Tibial artery (tissue), 4 donors: ENCODE measurements around the gene SURF6.

Experiments
- DNase-seq, 2 donors: peaks; one replicate each; pipeline ENCODE4 v3.0.0-alpha.2; 2019
- H3K27ac ChIP-seq, 2 donors: fragments of 200-600 bp; sonication (generic) in 1 of 2; 1 replicate in 1 of 2; 2 replicates in 1 of 2; pipeline ENCODE4 v1.5.1; 2018 to 2019; ENCODE audit warnings: mild to moderate bottlenecking in 1 of 2
- H3K27me3 ChIP-seq, 2 donors: fragments of 200-600 bp; sonication (generic) in 1 of 2; one replicate each; pipeline versions ENCODE4 v1.5.1 to v1.6.0; 2016 to 2019
- H3K36me3 ChIP-seq, 3 donors: fragments of 200-600 bp; sonication (generic) in 2 of 3; one replicate each; pipeline ENCODE4 v1.5.1; 2016 to 2019; ENCODE audit warnings: mild to moderate bottlenecking in 2 of 3
- H3K4me1 ChIP-seq, 4 donors: fragments of 200-600 bp; sonication (generic) in 2 of 4; 1 replicate in 3 of 4; 2 replicates in 1 of 4; pipeline ENCODE4 v1.5.1; 2016 to 2019
- H3K4me3 ChIP-seq, 2 donors: fragments of 200-600 bp; sonication (generic) in 1 of 2; 1 replicate in 1 of 2; 2 replicates in 1 of 2; pipeline ENCODE4 v1.5.1; 2018 to 2019; ENCODE audit warnings: mild to moderate bottlenecking in 2 of 2
- H3K9me3 ChIP-seq, 3 donors: fragments of 200-600 bp; sonication (generic) in 1 of 3; one replicate each; pipeline ENCODE4 v1.5.1; 2016 to 2019
- intact Hi-C: fragments of 100-400 bp; cut with DNase I; formaldehyde crosslinking; loops from one replicate; pipeline ENCODE4 v1.15.0; 2023; ENCODE audit warnings: low total_unique reads
- TF ChIP-seq, protein P1 (sequence below), 2 experiments: fragments of 200-600 bp in 1 of 2; fragments of 450-650 bp in 1 of 2; IDR thresholded peaks; one replicate each; pipeline ENCODE4 v1.5.1; 2017 to 2019; ENCODE audit warnings: antibody characterized with exemption in 2 of 2, mild to moderate bottlenecking in 1 of 2, moderate library complexity in 1 of 2

SURF6 gene

DNA sequence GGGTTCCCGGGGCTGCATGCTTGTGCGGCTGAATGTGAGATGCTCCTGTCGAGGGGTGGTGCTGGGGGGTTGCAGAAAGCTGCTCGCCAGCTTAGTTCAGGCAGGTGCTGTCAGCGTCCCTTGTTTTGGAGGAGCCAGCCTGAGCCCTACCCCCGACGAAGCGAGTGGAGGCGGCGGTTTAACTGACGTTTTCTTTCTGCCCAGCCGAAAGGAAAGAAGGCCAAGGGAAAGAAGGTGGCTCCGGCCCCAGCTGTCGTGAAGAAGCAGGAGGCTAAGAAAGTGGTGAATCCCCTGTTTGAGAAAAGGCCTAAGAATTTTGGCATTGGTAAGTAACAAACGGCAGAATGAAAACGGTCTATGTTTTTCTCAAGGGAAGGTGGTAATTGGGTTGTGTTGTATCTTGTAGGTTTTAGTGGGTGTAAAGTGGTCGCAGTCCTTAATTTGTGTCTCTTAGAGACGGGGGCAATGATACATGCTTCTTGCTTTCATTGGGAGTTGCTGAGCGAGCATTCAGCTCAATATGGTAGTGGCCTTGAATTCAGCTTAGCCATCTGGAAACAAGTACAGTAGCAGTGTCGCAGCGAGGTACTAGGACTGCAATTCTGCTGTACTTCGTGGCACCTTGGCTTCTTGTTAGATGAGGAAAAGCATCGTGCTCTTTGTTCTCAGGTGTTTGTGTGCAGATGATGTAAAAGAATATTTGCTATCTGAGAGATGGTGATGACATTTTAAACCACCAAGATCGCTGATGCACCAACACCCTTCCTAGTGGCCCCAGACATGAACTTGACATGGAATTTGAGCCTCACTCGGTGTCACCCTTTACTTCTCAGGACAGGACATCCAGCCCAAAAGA, 13.0 kb upstream of the SURF6 start:
- peaks cover 0 to 36% (median 25%) of the 10 kb centered on the region in 4 donors for H3K4me1 ChIP-seq
- DNase-seq = no peak
- H3K4me3 ChIP-seq = peak overlapping the region; percentile 80 to 82
- H3K36me3 ChIP-seq = peaks cover 54 to 69% (median 57%) of the 10 kb centered on the region in 3 donors
- TF ChIP-seq, protein P1, sequence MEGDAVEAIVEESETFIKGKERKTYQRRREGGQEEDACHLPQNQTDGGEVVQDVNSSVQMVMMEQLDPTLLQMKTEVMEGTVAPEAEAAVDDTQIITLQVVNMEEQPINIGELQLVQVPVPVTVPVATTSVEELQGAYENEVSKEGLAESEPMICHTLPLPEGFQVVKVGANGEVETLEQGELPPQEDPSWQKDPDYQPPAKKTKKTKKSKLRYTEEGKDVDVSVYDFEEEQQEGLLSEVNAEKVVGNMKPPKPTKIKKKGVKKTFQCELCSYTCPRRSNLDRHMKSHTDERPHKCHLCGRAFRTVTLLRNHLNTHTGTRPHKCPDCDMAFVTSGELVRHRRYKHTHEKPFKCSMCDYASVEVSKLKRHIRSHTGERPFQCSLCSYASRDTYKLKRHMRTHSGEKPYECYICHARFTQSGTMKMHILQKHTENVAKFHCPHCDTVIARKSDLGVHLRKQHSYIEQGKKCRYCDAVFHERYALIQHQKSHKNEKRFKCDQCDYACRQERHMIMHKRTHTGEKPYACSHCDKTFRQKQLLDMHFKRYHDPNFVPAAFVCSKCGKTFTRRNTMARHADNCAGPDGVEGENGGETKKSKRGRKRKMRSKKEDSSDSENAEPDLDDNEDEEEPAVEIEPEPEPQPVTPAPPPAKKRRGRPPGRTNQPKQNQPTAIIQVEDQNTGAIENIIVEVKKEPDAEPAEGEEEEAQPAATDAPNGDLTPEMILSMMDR (IDR thresholded peaks at IDR 0.05) = no peak
- no peaks in the 10 kb centered on the region for H3K9me3 ChIP-seq
- H3K27me3 ChIP-seq = no peaks in the 10 kb centered on the region
- intact Hi-C loops = no loop called here
- peak overlapping the region; percentile 85 for H3K27ac ChIP-seq

- Histone ChIP-seq H3K27ac (peak within 1 kb of the TSS; percentile 85), H3K4me1 (peaks cover 0 to 36% (median 25%) of the 10 kb centered on the region in 4 donors), H3K9me3 (no peaks in the 10 kb centered on the region), H3K27me3 (no peaks in the 10 kb centered on the region), H3K4me3 (peak within 1 kb of the TSS; percentile 80 to 82), H3K36me3 (peaks cover 58 to 69% (median 64%) of the 10 kb centered on the region in 3 donors)
- TF ChIP-seq, protein P1 (IDR thresholded peaks at IDR 0.05) = no peak
- peak; percentile 96 to 97 for DNase-seq
- intact Hi-C loops = no loop called here
These were observed 12.2 kb upstream of the SURF6 start, which contains the start of the genes MED22 and RPL7A for GRCh38 chr9:133347985-133348717. Gene MED22, minus strand, starts transcription at chr9:133348131. Its CDS starts 1,469 bp downstream, at chr9:133346662. Gene RPL7A, plus strand, starts transcription at chr9:133348218. Its CDS starts 26 bp downstream, at chr9:133348244.

GRCh38 chr9:133347515-133347984, 11.6 kb upstream of the SURF6 start:
- Histone ChIP-seq H3K9me3 (no peaks in the 10 kb centered on the region), H3K27ac (peak overlapping the region; percentile 85), H3K4me3 (peak overlapping the region; percentile 80 to 82), H3K4me1 (peaks cover 0 to 36% (median 25%) of the 10 kb centered on the region in 4 donors), H3K27me3 (no peaks in the 10 kb centered on the region), H3K36me3 (peaks cover 58 to 69% (median 64%) of the 10 kb centered on the region in 3 donors)
- intact Hi-C loops = no loop called here
- peak in 1 of 2 donors; percentile 40 for DNase-seq
- TF ChIP-seq, protein P1 (IDR thresholded peaks at IDR 0.05) = no peak

DNA sequence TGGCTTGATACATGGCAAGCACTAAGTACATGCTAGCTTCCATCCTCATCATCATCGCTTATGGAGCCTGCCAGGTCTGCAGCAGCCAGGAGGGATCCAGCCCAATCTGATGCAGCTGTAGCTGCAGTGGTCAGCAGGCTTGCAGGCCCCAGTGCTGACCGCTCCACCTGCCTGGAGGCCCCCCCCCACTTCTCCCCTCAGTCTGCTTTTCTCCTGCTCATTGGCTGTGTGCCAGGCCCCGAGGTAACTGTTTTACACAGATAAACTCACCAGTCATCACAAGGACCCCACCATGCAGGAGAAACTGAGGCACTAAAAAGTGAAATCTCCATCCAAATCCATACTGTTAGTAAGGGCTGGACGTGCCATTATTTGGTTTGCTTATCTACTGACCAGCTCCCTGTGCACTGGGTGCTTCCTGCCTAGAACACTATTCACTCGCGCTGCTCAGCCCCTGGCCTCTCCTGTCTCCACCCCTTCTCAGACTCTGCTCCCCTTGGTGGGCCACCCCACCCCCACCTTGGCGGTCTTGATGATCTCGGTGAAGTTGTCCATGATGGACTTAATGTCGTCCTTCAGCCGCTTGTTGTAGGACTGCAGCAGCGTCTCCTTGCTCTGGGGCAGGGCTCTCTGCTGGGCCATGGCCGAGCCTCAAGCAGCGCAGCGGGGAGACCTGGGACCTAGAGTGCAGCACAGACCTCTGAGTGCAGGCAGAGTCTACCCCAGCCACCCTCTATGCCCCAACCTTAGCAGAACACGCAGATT, 10.2 kb upstream of the SURF6 start:
- H3K27me3 ChIP-seq = no peaks in the 10 kb centered on the region
- peak overlapping the region; percentile 80 to 82 for H3K4me3 ChIP-seq
- intact Hi-C loops = no loop called here
- H3K4me1 ChIP-seq = peaks cover 0 to 36% (median 25%) of the 10 kb centered on the region in 4 donors
- DNase-seq = no peak
- H3K36me3 ChIP-seq = peaks cover 47 to 69% (median 64%) of the 10 kb centered on the region in 3 donors
- H3K27ac ChIP-seq = peak overlapping the region; percentile 85
- TF ChIP-seq, protein P1 (IDR thresholded peaks at IDR 0.05) = no peak
- no peaks in the 10 kb centered on the region for H3K9me3 ChIP-seq

DNA sequence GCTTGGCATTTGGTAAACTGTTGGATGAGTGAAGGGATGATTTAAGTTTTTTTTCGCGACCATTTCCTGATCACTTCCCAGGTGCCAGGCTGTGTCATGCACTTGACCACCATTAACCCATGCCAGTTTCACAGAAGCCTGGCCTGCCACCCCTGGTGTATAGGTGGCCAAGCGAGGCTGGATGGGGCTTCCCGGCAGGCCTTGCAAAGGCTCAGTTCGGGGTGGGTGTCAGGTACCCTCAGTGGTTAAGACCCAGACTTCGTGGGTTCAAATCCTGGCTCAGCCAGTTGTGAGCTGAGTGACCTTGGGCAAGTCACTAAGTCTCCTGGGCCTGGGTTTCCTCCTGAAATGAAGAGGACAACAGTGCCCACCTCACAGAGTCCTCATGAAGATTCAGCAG, 9.6 kb upstream of the SURF6 start:
- peaks cover 47 to 69% (median 64%) of the 10 kb centered on the region in 3 donors for H3K36me3 ChIP-seq
- intact Hi-C loops = no loop called here

More for the DNA sequence above, 9.6 kb upstream of the SURF6 start:
- Histone ChIP-seq H3K9me3 (no peaks in the 10 kb centered on the region), H3K27me3 (no peaks in the 10 kb centered on the region), H3K4me3 (no peak overlapping the region), H3K27ac (no peak overlapping the region), H3K4me1 (peaks cover 0 to 36% (median 25%) of the 10 kb centered on the region in 4 donors)
- DNase-seq = no peak
- TF ChIP-seq, protein P1 (IDR thresholded peaks at IDR 0.05) = no peak
